ENCODE results near the gene SERPINA10.

Gene SERPINA10

GRCh38 chr14:94292872-94293577 is at the start of gene SERPINA10:
Gene SERPINA10, minus strand, starts transcription at chr14:94293268. Its CDS starts 2,675 bp downstream, at chr14:94290593.
- no peak for TF ChIP-seq CTCF (IDR thresholded peaks at IDR 0.05)
- Mint-ChIP-seq H3K4me3 (no peak within 1 kb of the TSS), H3K27ac (no peak within 1 kb of the TSS), H3K4me1 (no peaks in the 10 kb centered on the region), H3K9me3 (no peaks in the 10 kb centered on the region), H3K27me3 (ENCODE audit: low read depth, poor library complexity) (peaks cover 3% of the 10 kb centered on the region), H3K36me3 (ENCODE audit: low read depth) (no peaks in the 10 kb centered on the region)
- DNase-seq: no peak

GRCh38 chr14:94342334-94342934 is 49.4 kb upstream of the SERPINA10 start:
- no peaks in the 10 kb centered on the region for H3K36me3 Mint-ChIP-seq (ENCODE audit: low read depth)
- H3K4me3 Mint-ChIP-seq: no peak overlapping the region
- H3K9me3 Mint-ChIP-seq: peaks cover 9% of the 10 kb centered on the region
- H3K4me1 Mint-ChIP-seq: no peaks in the 10 kb centered on the region
- DNase-seq: no peak
- TF ChIP-seq CTCF (IDR thresholded peaks at IDR 0.05): no peak
- H3K27ac Mint-ChIP-seq: no peak overlapping the region
- H3K27me3 Mint-ChIP-seq (ENCODE audit: low read depth, poor library complexity): peaks cover 19% of the 10 kb centered on the region

- Mint-ChIP-seq H3K36me3 (ENCODE audit: low read depth) (no peaks in the 10 kb centered on the region), H3K4me1 (no peaks in the 10 kb centered on the region), H3K4me3 (no peak overlapping the region), H3K9me3 (peaks cover 9% of the 10 kb centered on the region), H3K27me3 (ENCODE audit: low read depth, poor library complexity) (peaks cover 19% of the 10 kb centered on the region), H3K27ac (no peak overlapping the region)
- TF ChIP-seq CTCF (IDR thresholded peaks at IDR 0.05): no peak
- no peak for DNase-seq
Observed at GRCh38 chr14:94341656-94342333, 48.7 kb upstream of the SERPINA10 start.

- TF ChIP-seq CTCF (IDR thresholded peaks at IDR 0.05): no peak
- Mint-ChIP-seq H3K9me3 (peaks cover 9% of the 10 kb centered on the region), H3K4me3 (no peak overlapping the region), H3K4me1 (no peaks in the 10 kb centered on the region), H3K36me3 (ENCODE audit: low read depth) (no peaks in the 10 kb centered on the region), H3K27me3 (ENCODE audit: low read depth, poor library complexity) (peaks cover 19% of the 10 kb centered on the region), H3K27ac (no peak overlapping the region)
- no peak for DNase-seq
Observed at GRCh38 chr14:94340533-94340932, 47.5 kb upstream of the SERPINA10 start.

- TF ChIP-seq CTCF (IDR thresholded peaks at IDR 0.05): no peak
- no peak for DNase-seq
- Mint-ChIP-seq H3K36me3 (ENCODE audit: low read depth) (no peaks in the 10 kb centered on the region), H3K9me3 (peaks cover 9% of the 10 kb centered on the region), H3K4me3 (no peak overlapping the region), H3K4me1 (no peaks in the 10 kb centered on the region), H3K27ac (no peak overlapping the region), H3K27me3 (ENCODE audit: low read depth, poor library complexity) (peaks cover 21% of the 10 kb centered on the region)
Observed at GRCh38 chr14:94338023-94338422, 45.0 kb upstream of the SERPINA10 start.
